ENCODE results near the gene PRIM2.
"Not testable (repeated sequence)": the region's sequence is repeated elsewhere in the genome, so short reads cannot be mapped to it uniquely, and the experiment has no call there.

The PRIM2 gene

GRCh38 chr6:57310095-57310816 lies 7.2 kb upstream of the PRIM2 start:
- not testable (repeated sequence) for DNase-seq

DNA sequence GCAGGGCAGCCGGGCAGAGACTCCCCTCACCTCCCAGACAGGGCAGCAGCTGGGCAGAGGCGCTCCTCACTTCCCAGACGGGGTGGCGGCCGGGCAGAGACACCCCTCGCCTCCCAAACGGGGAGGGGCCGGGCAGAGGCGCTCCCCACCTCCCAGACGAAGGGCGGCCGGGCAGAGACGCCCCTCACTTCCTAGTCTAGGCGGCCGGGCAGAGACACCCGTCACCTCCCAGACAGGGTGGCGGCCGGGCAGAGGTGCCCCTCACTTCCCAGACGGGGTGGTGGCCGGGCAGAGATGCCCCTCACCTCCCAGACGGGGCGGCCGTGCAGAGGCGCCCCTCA lies 6.6 kb upstream of the PRIM2 start:
- DNase-seq = no peak

DNA sequence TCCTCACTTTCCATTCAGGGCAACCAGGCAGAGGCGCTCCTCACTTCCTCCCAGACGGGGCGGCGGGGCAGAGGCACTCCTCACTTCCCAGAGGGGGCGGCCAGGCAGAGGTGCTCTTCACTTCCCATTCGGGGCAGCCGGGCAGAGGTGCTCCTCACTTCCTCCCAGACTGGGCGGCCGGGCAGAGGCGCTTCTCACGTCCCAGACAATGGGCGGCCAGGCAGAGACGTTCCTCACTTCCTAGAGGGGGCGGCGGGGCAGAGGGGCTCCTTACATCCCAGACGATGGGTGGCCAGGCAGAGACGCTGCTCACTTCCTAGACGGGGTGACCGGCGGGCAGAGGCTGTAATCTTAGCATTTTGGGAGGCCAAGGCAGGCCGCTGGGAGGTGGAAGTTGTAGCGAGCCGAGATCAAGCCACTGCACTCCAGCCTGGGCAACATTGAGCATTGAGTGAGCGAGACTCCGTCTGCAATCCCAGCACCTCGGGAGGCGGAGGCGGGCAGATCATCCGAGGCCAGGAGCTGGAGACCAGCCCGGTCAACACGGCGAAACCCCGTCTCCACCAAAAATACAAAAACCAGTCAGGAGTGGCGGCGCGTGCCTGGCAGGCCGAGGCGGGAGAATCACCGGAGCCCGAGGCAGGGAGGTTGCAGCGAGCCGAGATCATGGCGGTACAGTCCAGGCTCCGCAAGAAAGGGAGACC lies 6.0 kb upstream of the PRIM2 start:
- not testable (repeated sequence) for DNase-seq

DNA sequence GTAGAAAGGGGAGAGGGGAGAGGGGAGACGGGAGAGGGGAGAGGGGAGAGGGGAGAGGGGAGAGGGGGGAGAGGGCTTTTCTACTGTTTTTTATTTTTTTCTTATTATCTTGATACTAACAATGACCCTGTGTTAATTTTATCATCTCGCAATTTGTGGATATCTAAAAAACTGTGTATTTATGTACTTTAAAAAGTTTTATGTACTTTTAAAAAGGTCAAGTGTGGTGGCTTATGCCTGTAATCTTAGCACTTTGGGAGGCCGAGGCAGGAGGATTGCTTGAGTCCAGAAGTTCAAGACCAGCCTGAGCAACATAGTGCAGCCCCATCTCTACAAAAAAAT lies 5.5 kb upstream of the PRIM2 start:
- DNase-seq = no peak

- DNase-seq = no peak
Observed at GRCh38 chr6:57313009-57313408, 4.4 kb upstream of the PRIM2 start.

- no peak for DNase-seq
Observed at GRCh38 chr6:57313711-57314471, 3.5 kb upstream of the PRIM2 start.

- DNase-seq = no peak
Observed at GRCh38 chr6:57315111-57315510, 2.3 kb upstream of the PRIM2 start.

DNA sequence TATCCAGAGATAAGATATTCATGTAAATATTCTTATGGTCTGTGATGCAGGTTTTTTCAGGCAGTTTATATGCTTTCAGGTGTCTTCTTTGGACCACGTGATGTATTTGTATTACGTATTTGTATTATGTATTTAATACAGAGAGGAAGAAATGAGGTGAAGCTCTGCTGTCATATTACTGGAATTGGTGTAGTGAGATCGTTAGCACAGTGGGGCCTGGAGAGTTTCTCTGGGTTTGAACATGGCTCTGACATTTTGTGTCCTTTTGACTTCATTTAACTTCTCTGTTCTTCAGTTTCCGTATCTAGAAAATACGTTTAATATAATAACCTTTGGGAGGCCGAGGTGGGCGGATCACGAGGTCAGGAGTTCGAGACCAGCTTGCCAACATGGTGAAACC lies 1.6 kb upstream of the PRIM2 start:
- DNase-seq = no peak

DNA sequence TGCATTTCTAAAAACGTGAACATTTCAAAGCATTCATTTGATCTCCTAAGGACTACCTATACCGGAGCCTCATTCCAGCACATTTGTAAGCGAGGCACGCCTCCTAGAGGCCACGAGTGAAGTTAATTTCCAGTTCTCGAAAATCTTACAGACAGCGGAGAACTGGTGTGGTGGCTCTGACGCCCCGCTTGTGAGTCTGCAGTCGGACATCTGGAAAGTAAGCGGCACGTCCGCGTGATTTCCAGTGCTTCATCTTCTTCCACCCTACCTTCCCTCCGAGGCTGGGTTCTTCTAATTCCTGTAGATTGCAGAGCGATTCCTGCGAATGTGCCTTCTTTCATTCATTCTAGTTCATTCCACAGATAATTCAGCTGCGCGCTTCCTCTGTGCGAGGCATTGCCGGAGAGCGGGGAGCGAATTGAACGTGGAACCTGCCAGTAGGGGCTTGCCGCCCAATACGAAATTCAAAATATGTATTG lies 810 bp upstream of the PRIM2 start:
- peak; percentile 88 for DNase-seq

GRCh38 chr6:57324538-57324937 lies 7.1 kb downstream of the PRIM2 start:
- DNase-seq = peak; percentile 30

- DNase-seq = no peak
Observed at GRCh38 chr6:57327311-57327710, 9.9 kb downstream of the PRIM2 start.

- DNase-seq = no peak
Observed at GRCh38 chr6:57328074-57328473, 10.6 kb downstream of the PRIM2 start.

- no peak for DNase-seq
Observed at GRCh38 chr6:57329933-57330332, 12.5 kb downstream of the PRIM2 start.

GRCh38 chr6:57342148-57342669 lies 24.8 kb downstream of the PRIM2 start:
- no peak for DNase-seq

GRCh38 chr6:57343342-57343741 lies 25.9 kb downstream of the PRIM2 start:
- DNase-seq = not testable (repeated sequence)

- DNase-seq = not testable (repeated sequence)
Observed at GRCh38 chr6:57346715-57347114, 29.3 kb downstream of the PRIM2 start.

- DNase-seq = not testable (repeated sequence)
Observed at GRCh38 chr6:57347597-57347996, 30.2 kb downstream of the PRIM2 start.

GRCh38 chr6:57350443-57350842 lies 33.0 kb downstream of the PRIM2 start:
- not testable (repeated sequence) for DNase-seq

DNA sequence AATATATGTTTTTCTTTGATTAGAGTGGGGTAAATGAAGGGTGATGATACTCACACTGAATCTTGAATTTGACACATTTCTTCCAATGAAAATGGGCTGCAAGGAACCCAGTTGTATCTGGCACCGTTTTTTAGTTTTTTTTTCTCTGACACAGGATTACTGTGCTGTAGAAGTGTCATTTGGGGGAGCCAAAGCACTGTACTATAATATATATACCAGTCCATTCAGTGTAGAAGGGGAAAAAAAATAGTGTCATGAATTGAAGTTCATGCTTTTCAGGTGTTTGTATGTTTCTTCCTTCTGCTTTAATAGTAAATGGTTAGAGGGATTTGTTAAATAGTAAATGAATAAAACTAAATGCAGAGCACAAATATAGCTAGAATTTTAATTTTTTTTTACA lies 35.2 kb downstream of the PRIM2 start:
- DNase-seq = not testable (repeated sequence)

DNA sequence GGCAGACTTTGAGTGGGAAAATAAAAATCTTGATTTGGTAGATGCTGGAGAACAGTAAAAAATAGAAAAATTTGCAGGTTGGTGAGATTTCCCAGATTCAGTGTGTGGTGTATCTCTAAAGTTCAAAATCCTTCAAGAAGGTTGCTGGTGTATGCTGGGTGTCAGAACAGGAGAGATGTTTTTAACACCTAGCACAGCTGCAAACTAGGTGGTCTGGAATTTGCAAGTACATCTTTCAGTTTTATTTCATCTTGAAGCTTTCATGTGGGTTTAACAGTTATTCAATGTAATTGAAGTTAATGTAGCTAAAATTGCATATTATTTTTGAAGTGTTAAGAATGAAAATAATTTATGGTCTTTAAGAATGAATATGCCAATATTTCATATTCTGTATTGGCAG lies 40.9 kb downstream of the PRIM2 start:
- not testable (repeated sequence) for DNase-seq

DNA sequence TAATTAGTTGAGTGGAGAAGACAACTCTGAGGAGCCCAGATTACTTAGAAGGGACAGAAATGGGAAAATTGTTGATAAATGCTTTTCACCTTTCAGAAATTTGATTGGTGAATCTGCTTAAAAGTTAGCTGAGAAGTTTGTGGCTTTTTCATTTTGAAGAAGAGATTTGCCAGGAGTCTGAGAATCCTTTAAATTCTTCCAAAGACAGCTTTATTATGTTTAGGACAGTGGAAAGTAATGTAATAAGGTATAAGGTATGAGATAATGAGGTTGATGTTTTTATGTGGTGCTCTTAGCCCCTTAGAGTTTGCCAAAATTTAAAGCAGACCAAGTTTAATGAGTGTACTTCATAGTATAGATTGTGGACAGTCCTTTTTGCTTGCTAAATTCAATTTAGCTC lies 42.3 kb downstream of the PRIM2 start:
- DNase-seq = not testable (repeated sequence)

GRCh38 chr6:57362340-57362739 lies 44.9 kb downstream of the PRIM2 start:
- DNase-seq = not testable (repeated sequence)

GRCh38 chr6:57365076-57365583 lies 47.7 kb downstream of the PRIM2 start:
- DNase-seq = not testable (repeated sequence)

Data from DMS79 treated with DMSO at 0.1 percent for 48 hours (cell line).